Measurements from ENCODE around the gene CACNA1S.

The CACNA1S gene

GRCh38 chr1:201061886-201062285 is 50.3 kb downstream of the CACNA1S start:
- no peak for DNase-seq (ENCODE audit: low read depth)

GRCh38 chr1:201061049-201061448 is 51.2 kb downstream of the CACNA1S start:
- DNase-seq (ENCODE audit: low read depth): no peak

- DNase-seq (ENCODE audit: low read depth): no peak
Observed at GRCh38 chr1:201060586-201060985, 51.6 kb downstream of the CACNA1S start.

- peak; percentile 11 for DNase-seq (ENCODE audit: low read depth)
Observed at GRCh38 chr1:201059871-201060555, 52.2 kb downstream of the CACNA1S start.

- DNase-seq (ENCODE audit: low read depth): no peak
Observed at GRCh38 chr1:201059401-201059800, 52.8 kb downstream of the CACNA1S start.

- DNase-seq (ENCODE audit: low read depth): no peak
Observed at GRCh38 chr1:201054091-201054543, 58.1 kb downstream of the CACNA1S start.

GRCh38 chr1:201053155-201053860 is 58.9 kb downstream of the CACNA1S start:
- no peak for DNase-seq (ENCODE audit: low read depth)

GRCh38 chr1:201051399-201051798 is 60.8 kb downstream of the CACNA1S start:
- DNase-seq (ENCODE audit: low read depth): no peak

GRCh38 chr1:201050515-201051277 is 61.5 kb downstream of the CACNA1S start:
- DNase-seq (ENCODE audit: low read depth): peak; percentile 57

- no peak for DNase-seq (ENCODE audit: low read depth)
Observed at GRCh38 chr1:201049248-201049831, 62.9 kb downstream of the CACNA1S start.

GRCh38 chr1:201048521-201048920 is 63.7 kb downstream of the CACNA1S start:
- no peak for DNase-seq (ENCODE audit: low read depth)

- no peak for DNase-seq (ENCODE audit: low read depth)
Observed at GRCh38 chr1:201044119-201044518, 68.1 kb downstream of the CACNA1S start.

GRCh38 chr1:201042779-201043461 is 69.3 kb downstream of the CACNA1S start:
- DNase-seq (ENCODE audit: low read depth): peak; percentile 80

GRCh38 chr1:201041011-201041410 is 71.2 kb downstream of the CACNA1S start:
- no peak for DNase-seq (ENCODE audit: low read depth)

- DNase-seq (ENCODE audit: low read depth): no peak
Observed at GRCh38 chr1:201039876-201040275, 72.3 kb downstream of the CACNA1S start.

- DNase-seq (ENCODE audit: low read depth): no peak
Observed at GRCh38 chr1:201039418-201039817, 72.8 kb downstream of the CACNA1S start.

- DNase-seq (ENCODE audit: low read depth): no peak
Observed at GRCh38 chr1:201038186-201038876, 73.9 kb downstream of the CACNA1S start.

GRCh38 chr1:201036188-201036842 is 75.9 kb downstream of the CACNA1S start:
- DNase-seq (ENCODE audit: low read depth): no peak

GRCh38 chr1:201034671-201035070 is 77.6 kb downstream of the CACNA1S start:
- no peak for DNase-seq (ENCODE audit: low read depth)

GRCh38 chr1:201032408-201032807 is 79.8 kb downstream of the CACNA1S start:
- no peak for DNase-seq (ENCODE audit: low read depth)

- peak; percentile 29 for DNase-seq (ENCODE audit: low read depth)
Observed at GRCh38 chr1:201028461-201028889, 83.8 kb downstream of the CACNA1S start.
